Ectodermal cell (in vitro differentiated cells): ENCODE data around the gene SYNGAP1.

Experiments used
- H3K27ac ChIP-seq: 2 replicates; pipeline ENCODE4 v1.7.0; 2013; ENCODE audit warnings: mild to moderate bottlenecking, low read depth, low read length; ENCODE audit not compliant: insufficient read depth, poor library complexity, severe bottlenecking
- H3K27me3 ChIP-seq: 2 replicates; pipeline ENCODE4 v1.7.0; 2013; ENCODE audit warnings: mild to moderate bottlenecking, low read length; ENCODE audit not compliant: insufficient read depth, control insufficient read depth, poor library complexity, severe bottlenecking
- H3K36me3 ChIP-seq: one replicate; pipeline ENCODE4 v1.7.0; 2013; ENCODE audit warnings: low read length; ENCODE audit not compliant: control insufficient read depth, insufficient read depth
- H3K4me1 ChIP-seq: one replicate; pipeline ENCODE4 v1.7.0; 2013; ENCODE audit warnings: low read length; ENCODE audit not compliant: control insufficient read depth, insufficient read depth
- H3K4me3 ChIP-seq: 2 replicates; pipeline ENCODE4 v1.7.0; 2013; ENCODE audit warnings: low read depth, low read length, control low read depth; ENCODE audit not compliant: insufficient read depth
- H3K9me3 ChIP-seq: 2 replicates; pipeline ENCODE4 v1.7.0; 2013; ENCODE audit warnings: mild to moderate bottlenecking, low read length, moderate library complexity; ENCODE audit not compliant: control insufficient read depth

Gene SYNGAP1

DNA sequence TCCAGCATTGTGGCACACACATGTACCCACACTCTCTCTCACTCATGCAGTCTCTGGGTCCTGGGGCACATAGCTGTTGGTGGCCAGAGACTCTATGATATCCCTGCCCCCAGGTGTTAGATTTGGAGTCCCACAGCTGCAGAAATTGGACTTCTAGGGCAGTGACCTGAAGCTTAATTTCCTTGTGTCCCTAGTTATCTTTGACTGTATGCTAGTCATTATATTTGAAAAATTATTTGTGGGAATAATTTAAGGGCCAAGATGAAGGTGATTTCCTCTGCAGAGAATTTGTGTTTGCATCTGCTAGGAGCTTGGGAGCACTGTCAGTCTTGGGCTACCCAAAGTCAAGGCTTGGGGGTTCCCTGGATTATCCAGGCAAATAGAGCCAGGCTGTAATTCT lies 84.6 kb downstream of the SYNGAP1 start:
- Histone ChIP-seq H3K27ac (no peak overlapping the region), H3K27me3 (no peaks in the 10 kb centered on the region), H3K4me1 (no peaks in the 10 kb centered on the region), H3K4me3 (no peak overlapping the region), H3K36me3 (no peaks in the 10 kb centered on the region), H3K9me3 (no peaks in the 10 kb centered on the region)
